GF-D8 (cell line): ENCODE results near the gene ME3.

Source experiments
- DNase-seq: peaks from one replicate; lab custom pipeline; 2025; lab: John Stamatoyannopoulos, UW

ME3 gene

GRCh38 chr11:86487671-86488070 is 184.7 kb downstream of the ME3 start:
- no peak for DNase-seq

- DNase-seq: peak; percentile 74
Observed at GRCh38 chr11:86486261-86487030, 186.0 kb downstream of the ME3 start.

GRCh38 chr11:86484795-86485166 is 187.6 kb downstream of the ME3 start:
- no peak for DNase-seq

GRCh38 chr11:86483940-86484794 is 188.2 kb downstream of the ME3 start:
- no peak for DNase-seq

GRCh38 chr11:86483610-86483939 is 188.8 kb downstream of the ME3 start:
- no peak for DNase-seq

GRCh38 chr11:86482692-86483091 is 189.7 kb downstream of the ME3 start:
- DNase-seq: no peak

GRCh38 chr11:86481399-86481798 is 191.0 kb downstream of the ME3 start:
- no peak for DNase-seq

GRCh38 chr11:86478348-86478747 is 194.1 kb downstream of the ME3 start:
- no peak for DNase-seq

GRCh38 chr11:86477495-86478155 is 194.8 kb downstream of the ME3 start:
- DNase-seq: no peak

- DNase-seq: no peak
Observed at GRCh38 chr11:86476109-86476861, 196.1 kb downstream of the ME3 start.

GRCh38 chr11:86475027-86475426 is 197.4 kb downstream of the ME3 start:
- DNase-seq: no peak

- no peak for DNase-seq
Observed at GRCh38 chr11:86473991-86474833, 198.2 kb downstream of the ME3 start.

GRCh38 chr11:86469491-86470388 is 202.7 kb downstream of the ME3 start:
- DNase-seq: no peak

GRCh38 chr11:86468169-86468568 is 204.2 kb downstream of the ME3 start:
- DNase-seq: no peak

GRCh38 chr11:86464509-86465221 is 207.8 kb downstream of the ME3 start:
- no peak for DNase-seq

- DNase-seq: no peak
Observed at GRCh38 chr11:86463955-86464354, 208.5 kb downstream of the ME3 start.

GRCh38 chr11:86463120-86463519 is 209.3 kb downstream of the ME3 start:
- no peak for DNase-seq

GRCh38 chr11:86461892-86462291 is 210.5 kb downstream of the ME3 start:
- DNase-seq: no peak
